ENCODE data around the gene MEP1A. TPM values are rescaled to one million over a fixed set of nuclear protein-coding genes. Genes with fewer than 3 reads are reported as not detected.
"Not testable (repeated sequence)": the region's sequence is repeated elsewhere in the genome, so short reads cannot be mapped to it uniquely, and the experiment has no call there.

Gene MEP1A
- total and polyA plus RNA-seq, 2 donors (not counting 1 experiment from before 2014, with no cell fraction given): not detected

DNA sequence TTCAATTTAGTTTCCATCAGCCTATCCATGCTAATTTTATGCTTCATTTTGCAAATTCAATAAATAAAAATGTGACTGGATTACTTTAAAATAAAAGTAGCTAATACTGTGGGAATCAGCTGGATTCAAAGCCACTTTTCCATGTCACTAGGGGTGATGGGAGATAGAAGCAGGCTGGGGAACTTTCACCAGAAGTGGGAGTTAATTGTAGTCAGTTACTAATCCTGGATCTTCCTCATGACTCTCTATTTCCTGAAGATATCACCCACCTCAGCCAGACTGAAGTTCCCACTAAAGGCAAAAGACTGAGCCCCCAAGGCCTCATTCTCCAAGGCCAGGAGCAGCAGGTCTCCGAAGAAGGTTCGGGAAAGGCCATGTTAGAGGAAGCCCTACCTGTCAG lies 41.8 kb downstream of the MEP1A start:
- H3K4me2 ChIP-seq (replicated peaks; ENCODE audit: low read depth, low read length, poor library complexity, severe bottlenecking); H3K4me3 ChIP-seq (ENCODE audit: control extremely low read depth in 1 of 5, extremely low read depth in 1 of 5, insufficient read depth in 1 of 5, low read depth in 2 of 5, low read length in 4 of 5); DNase-seq; CTCF ChIA-PET; H3K4me3 Mint-ChIP-seq; H3K9ac ChIP-seq (ENCODE audit: low read length); ATAC-seq (ENCODE audit: low read depth); H3K79me2 ChIP-seq (ENCODE audit: control insufficient read depth, insufficient read depth, low read length); H3K9me3 Mint-ChIP-seq (ENCODE audit: insufficient read depth); H3K27ac Mint-ChIP-seq; H3K4me1 ChIP-seq (ENCODE audit: control insufficient read depth in 2 of 2, insufficient read depth in 2 of 2, low read length in 2 of 2); H3K27me3 Mint-ChIP-seq; H2AFZ ChIP-seq (ENCODE audit: insufficient read depth, low read depth, low read length, poor library complexity, severe bottlenecking); H3K27me3 ChIP-seq (replicated peaks in 1 of 4; ENCODE audit: control extremely low read depth in 1 of 4, control insufficient read depth in 3 of 4, insufficient read depth in 4 of 4, low read length in 3 of 4); intact Hi-C loops (cut with micrococcal nuclease); H4K20me1 ChIP-seq (ENCODE audit: control insufficient read depth, insufficient read depth, low read length, poor library complexity, severe bottlenecking); H3K4me1 Mint-ChIP-seq; POLR2A ChIA-PET; H3K36me3 ChIP-seq (replicated peaks in 1 of 2; ENCODE audit: control extremely low read depth in 1 of 2, control insufficient read depth in 1 of 2, extremely low read depth in 1 of 2, insufficient read depth in 2 of 2, low read length in 1 of 2); H3K27ac ChIP-seq (ENCODE audit: low read length in 2 of 2); H3K9me3 ChIP-seq (ENCODE audit: control extremely low read depth in 1 of 3, control insufficient read depth in 2 of 3, insufficient read depth in 1 of 3, low read length in 2 of 3): not testable (repeated sequence)
- WGBS (ENCODE audit: insufficient coverage): 100% methylated on average over 2 of the region's 2 CpGs

DNA sequence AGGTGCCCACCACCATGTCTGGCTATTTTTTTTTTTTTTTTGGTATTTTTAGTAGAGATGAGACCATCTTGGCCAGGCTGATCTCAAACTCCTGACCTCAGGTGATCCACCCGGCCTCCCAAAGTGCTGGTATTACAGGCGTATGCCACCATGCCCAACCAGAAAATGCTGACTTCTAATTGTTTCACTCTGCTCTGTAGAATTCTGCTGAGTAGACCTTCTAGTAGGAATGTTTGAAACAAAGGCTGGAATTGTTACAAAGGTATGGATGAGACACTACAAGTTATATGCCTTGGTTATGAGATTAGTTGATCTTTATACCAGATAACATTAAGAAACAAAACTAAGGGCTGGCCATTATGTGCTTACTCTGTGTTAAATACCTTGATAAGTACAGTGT lies 44.8 kb downstream of the MEP1A start:
- 100% methylated on average over 1 of the region's 2 CpGs for WGBS (ENCODE audit: insufficient coverage)
- ChIA-PET CTCF (no interaction called here), POLR2A (no interaction called here)
- Mint-ChIP-seq H3K4me1 (no peaks in the 10 kb centered on the region), H3K27ac (no peak overlapping the region), H3K27me3 (peaks cover 3% of the 10 kb centered on the region), H3K9me3 (ENCODE audit: insufficient read depth) (peaks cover 7% of the 10 kb centered on the region), H3K4me3 (no peak overlapping the region)
- Histone ChIP-seq H4K20me1 (ENCODE audit: control insufficient read depth, insufficient read depth, low read length, poor library complexity, severe bottlenecking) (no peaks in the 10 kb centered on the region), H3K9me3 (ENCODE audit: control extremely low read depth in 1 of 3, control insufficient read depth in 2 of 3, insufficient read depth in 1 of 3, low read length in 2 of 3) (peaks cover 0 to 10% (median 4%) of the 10 kb centered on the region in 3 donors), H2AFZ (ENCODE audit: insufficient read depth, low read depth, low read length, poor library complexity, severe bottlenecking) (no peak overlapping the region), H3K4me2 (replicated peaks; ENCODE audit: low read depth, low read length, poor library complexity, severe bottlenecking) (no peak overlapping the region), H3K79me2 (ENCODE audit: control insufficient read depth, insufficient read depth, low read length) (no peaks in the 10 kb centered on the region), H3K27ac (ENCODE audit: low read length in 2 of 2) (no peak overlapping the region), H3K4me1 (ENCODE audit: control insufficient read depth in 2 of 2, insufficient read depth in 2 of 2, low read length in 2 of 2) (no peaks in the 10 kb centered on the region), H3K36me3 (replicated peaks in 1 of 2; ENCODE audit: control extremely low read depth in 1 of 2, control insufficient read depth in 1 of 2, extremely low read depth in 1 of 2, insufficient read depth in 2 of 2, low read length in 1 of 2) (no peaks in the 10 kb centered on the region), H3K9ac (ENCODE audit: low read length) (no peak overlapping the region), H3K4me3 (ENCODE audit: control extremely low read depth in 1 of 5, extremely low read depth in 1 of 5, insufficient read depth in 1 of 5, low read depth in 2 of 5, low read length in 4 of 5) (no peak overlapping the region), H3K27me3 (replicated peaks in 1 of 4; ENCODE audit: control extremely low read depth in 1 of 4, control insufficient read depth in 3 of 4, insufficient read depth in 4 of 4, low read length in 3 of 4) (no peaks in the 10 kb centered on the region)
- intact Hi-C loops (cut with micrococcal nuclease): no loop called here
- ATAC-seq (ENCODE audit: low read depth): no peak
- DNase-seq: no peak
- TF ChIP-seq EZH2 (IDR thresholded peaks at IDR 0.05; ENCODE audit: borderline replicate concordance, insufficient read depth, low read depth, low read length, poor library complexity, severe bottlenecking): no peak
- TF ChIP-seq, protein P1, sequence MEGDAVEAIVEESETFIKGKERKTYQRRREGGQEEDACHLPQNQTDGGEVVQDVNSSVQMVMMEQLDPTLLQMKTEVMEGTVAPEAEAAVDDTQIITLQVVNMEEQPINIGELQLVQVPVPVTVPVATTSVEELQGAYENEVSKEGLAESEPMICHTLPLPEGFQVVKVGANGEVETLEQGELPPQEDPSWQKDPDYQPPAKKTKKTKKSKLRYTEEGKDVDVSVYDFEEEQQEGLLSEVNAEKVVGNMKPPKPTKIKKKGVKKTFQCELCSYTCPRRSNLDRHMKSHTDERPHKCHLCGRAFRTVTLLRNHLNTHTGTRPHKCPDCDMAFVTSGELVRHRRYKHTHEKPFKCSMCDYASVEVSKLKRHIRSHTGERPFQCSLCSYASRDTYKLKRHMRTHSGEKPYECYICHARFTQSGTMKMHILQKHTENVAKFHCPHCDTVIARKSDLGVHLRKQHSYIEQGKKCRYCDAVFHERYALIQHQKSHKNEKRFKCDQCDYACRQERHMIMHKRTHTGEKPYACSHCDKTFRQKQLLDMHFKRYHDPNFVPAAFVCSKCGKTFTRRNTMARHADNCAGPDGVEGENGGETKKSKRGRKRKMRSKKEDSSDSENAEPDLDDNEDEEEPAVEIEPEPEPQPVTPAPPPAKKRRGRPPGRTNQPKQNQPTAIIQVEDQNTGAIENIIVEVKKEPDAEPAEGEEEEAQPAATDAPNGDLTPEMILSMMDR (IDR thresholded peaks at IDR 0.05): no peak

DNA sequence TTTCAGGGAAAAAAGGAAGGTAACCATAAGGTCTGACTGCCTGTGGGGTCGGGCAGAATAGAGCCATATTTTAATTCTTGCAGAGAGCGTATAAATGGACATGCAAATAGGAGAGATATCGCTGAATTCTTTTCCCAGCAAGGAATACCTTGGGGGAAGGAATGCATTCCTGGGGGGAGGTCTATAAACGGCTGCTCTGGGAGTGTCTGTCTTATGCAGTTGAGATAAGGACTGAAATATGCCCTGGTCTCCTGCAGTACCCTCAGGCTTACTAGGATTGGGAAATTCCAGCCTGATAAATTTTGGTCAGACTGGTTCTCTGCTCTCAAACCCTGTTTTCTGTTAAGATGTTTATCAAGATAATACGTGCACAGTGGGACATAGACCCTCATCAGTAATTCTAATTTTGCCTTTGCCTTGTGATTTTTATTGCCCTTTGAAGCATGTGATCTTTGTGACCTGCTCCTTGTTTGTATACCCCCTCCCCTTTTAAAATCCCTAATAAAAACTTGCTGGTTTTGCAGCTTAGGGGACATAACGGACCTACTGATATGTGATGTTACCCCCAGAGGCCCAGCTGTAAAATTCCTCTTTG lies 49.2 kb downstream of the MEP1A start:
- H3K4me1 Mint-ChIP-seq; H3K27me3 Mint-ChIP-seq; H2AFZ ChIP-seq (ENCODE audit: insufficient read depth, low read depth, low read length, poor library complexity, severe bottlenecking); H3K4me2 ChIP-seq (replicated peaks; ENCODE audit: low read depth, low read length, poor library complexity, severe bottlenecking); DNase-seq; H4K20me1 ChIP-seq (ENCODE audit: control insufficient read depth, insufficient read depth, low read length, poor library complexity, severe bottlenecking); ATAC-seq (ENCODE audit: low read depth); POLR2A ChIA-PET; H3K36me3 ChIP-seq (replicated peaks in 1 of 2; ENCODE audit: control extremely low read depth in 1 of 2, control insufficient read depth in 1 of 2, extremely low read depth in 1 of 2, insufficient read depth in 2 of 2, low read length in 1 of 2); H3K79me2 ChIP-seq (ENCODE audit: control insufficient read depth, insufficient read depth, low read length); H3K27ac Mint-ChIP-seq; H3K9me3 Mint-ChIP-seq (ENCODE audit: insufficient read depth); H3K4me1 ChIP-seq (ENCODE audit: control insufficient read depth in 2 of 2, insufficient read depth in 2 of 2, low read length in 2 of 2); H3K9ac ChIP-seq (ENCODE audit: low read length); H3K27me3 ChIP-seq (replicated peaks in 1 of 4; ENCODE audit: control extremely low read depth in 1 of 4, control insufficient read depth in 3 of 4, insufficient read depth in 4 of 4, low read length in 3 of 4); H3K4me3 Mint-ChIP-seq; H3K4me3 ChIP-seq (ENCODE audit: control extremely low read depth in 1 of 5, extremely low read depth in 1 of 5, insufficient read depth in 1 of 5, low read depth in 2 of 5, low read length in 4 of 5); CTCF ChIA-PET; H3K27ac ChIP-seq (ENCODE audit: low read length in 2 of 2): not testable (repeated sequence)
- H3K9me3 ChIP-seq (ENCODE audit: control extremely low read depth in 1 of 3, control insufficient read depth in 2 of 3, insufficient read depth in 1 of 3, low read length in 2 of 3): peaks cover 0 to 12% (median 4%) of the 10 kb centered on the region in 3 donors
- WGBS (ENCODE audit: insufficient coverage): 100% methylated on average over 3 of the region's 6 CpGs
- intact Hi-C loops (cut with micrococcal nuclease): loop anchor here (10.0 kb wide), 1 partner anchor 202 kb away; the partner anchor contains the start of gene ADGRF1
